Measurements from ENCODE around the gene KRT20. TPM values are rescaled to one million over a fixed set of nuclear protein-coding genes. Genes with fewer than 3 reads are reported as not detected.

KRT20 gene
- total and polyA plus RNA-seq, 2 donors (not counting 3 experiments of a cell fraction or from before 2014, with no cell fraction given): not detected

- BruUV-seq (replicated peaks): no TSS peak
- CTCF ChIA-PET: interaction anchor here (1.1 to 1.3 kb wide), 2 partner anchors 417 to 757 kb away, joined by 3 read pairs; no protein-coding TSS in a partner anchor
- no peak overlapping the region for H3K4me3 ChIP-seq (replicated peaks in 1 of 3; ENCODE audit: insufficient read depth in 1 of 3, low read depth in 1 of 3, low read length in 3 of 3)
Observed at GRCh38 chr17:40905370-40905769, 20.3 kb upstream of the KRT20 start.

More at GRCh38 chr17:40905370-40905769, 20.3 kb upstream of the KRT20 start:
- no peak overlapping the region for H3K4me2 ChIP-seq (ENCODE audit: insufficient read depth, low read length)
- dilution Hi-C loops (cut with MboI; ENCODE audit: extremely low pct_ligation_motif_present, low sequenced_read_pairs): no loop called here
- POLR2A ChIA-PET: no interaction called here
- H3K27ac ChIP-seq (ENCODE audit: insufficient read depth, low read depth, low read length): no peak overlapping the region
- H3K4me1 ChIP-seq (ENCODE audit: control insufficient read depth, extremely low read depth, insufficient read depth, low read length): peaks cover 6% of the 10 kb centered on the region
- no peak overlapping the region for H3K9ac ChIP-seq (replicated peaks; ENCODE audit: extremely low read depth, insufficient read depth, low read length)
- H3K9me3 ChIP-seq (replicated peaks; ENCODE audit: control insufficient read depth, insufficient read depth, low read length): no peaks in the 10 kb centered on the region
- no peaks in the 10 kb centered on the region for H3K79me2 ChIP-seq (ENCODE audit: control insufficient read depth, insufficient read depth, low read length)
- H3K36me3 ChIP-seq (ENCODE audit: control insufficient read depth in 2 of 2, extremely low read depth in 1 of 2, insufficient read depth in 2 of 2, low read length in 2 of 2): no peaks in the 10 kb centered on the region
- DNase-seq (ENCODE audit: low read depth, low spot score) (no peak), FAIRE-seq (no peak)
- H4K20me1 ChIP-seq (replicated peaks; ENCODE audit: control insufficient read depth, extremely low read depth, insufficient read depth, low read length): no peaks in the 10 kb centered on the region
- H2AFZ ChIP-seq (ENCODE audit: low read depth, low read length): no peak overlapping the region
- TF ChIP-seq GATA2 (IDR thresholded peaks at IDR 0.05; ENCODE audit: insufficient read depth, insufficient read length, low read depth, low read length) (no peak), POLR2AphosphoS5 (IDR thresholded peaks at IDR 0.05; ENCODE audit: insufficient read depth, low read depth, low read length) (no peak), EZH2 (IDR thresholded peaks at IDR 0.05; ENCODE audit: borderline replicate concordance, low read depth, low read length, severe bottlenecking) (no peak), MYC (IDR thresholded peaks at IDR 0.05; ENCODE audit: low read depth, low read length) (no peak), FOS (IDR thresholded peaks at IDR 0.05; ENCODE audit: borderline replicate concordance, insufficient read depth, low read length) (no peak), POLR2A (IDR thresholded peaks at IDR 0.05; ENCODE audit: low read depth, low read length) (no peak), JUN (IDR thresholded peaks at IDR 0.05; ENCODE audit: borderline replicate concordance, insufficient read depth, insufficient read length, low read depth) (no peak)
- TF ChIP-seq, protein P1, sequence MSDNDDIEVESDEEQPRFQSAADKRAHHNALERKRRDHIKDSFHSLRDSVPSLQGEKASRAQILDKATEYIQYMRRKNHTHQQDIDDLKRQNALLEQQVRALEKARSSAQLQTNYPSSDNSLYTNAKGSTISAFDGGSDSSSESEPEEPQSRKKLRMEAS (IDR thresholded peaks at IDR 0.05; ENCODE audit: insufficient read depth, insufficient read length): no peak
- TF ChIP-seq, protein P2, sequence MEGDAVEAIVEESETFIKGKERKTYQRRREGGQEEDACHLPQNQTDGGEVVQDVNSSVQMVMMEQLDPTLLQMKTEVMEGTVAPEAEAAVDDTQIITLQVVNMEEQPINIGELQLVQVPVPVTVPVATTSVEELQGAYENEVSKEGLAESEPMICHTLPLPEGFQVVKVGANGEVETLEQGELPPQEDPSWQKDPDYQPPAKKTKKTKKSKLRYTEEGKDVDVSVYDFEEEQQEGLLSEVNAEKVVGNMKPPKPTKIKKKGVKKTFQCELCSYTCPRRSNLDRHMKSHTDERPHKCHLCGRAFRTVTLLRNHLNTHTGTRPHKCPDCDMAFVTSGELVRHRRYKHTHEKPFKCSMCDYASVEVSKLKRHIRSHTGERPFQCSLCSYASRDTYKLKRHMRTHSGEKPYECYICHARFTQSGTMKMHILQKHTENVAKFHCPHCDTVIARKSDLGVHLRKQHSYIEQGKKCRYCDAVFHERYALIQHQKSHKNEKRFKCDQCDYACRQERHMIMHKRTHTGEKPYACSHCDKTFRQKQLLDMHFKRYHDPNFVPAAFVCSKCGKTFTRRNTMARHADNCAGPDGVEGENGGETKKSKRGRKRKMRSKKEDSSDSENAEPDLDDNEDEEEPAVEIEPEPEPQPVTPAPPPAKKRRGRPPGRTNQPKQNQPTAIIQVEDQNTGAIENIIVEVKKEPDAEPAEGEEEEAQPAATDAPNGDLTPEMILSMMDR (IDR thresholded peaks at IDR 0.05; ENCODE audit: extremely low read depth in 1 of 2, insufficient read depth in 1 of 2, low read depth in 1 of 2, low read length in 2 of 2): no peak
- peaks cover 0 to 4% of the 10 kb centered on the region in 2 experiments for H3K27me3 ChIP-seq (ENCODE audit: control insufficient read depth in 2 of 2, insufficient read depth in 2 of 2, low read length in 2 of 2)
- no peaks in the 10 kb centered on the region for H3K9me1 ChIP-seq (replicated peaks; ENCODE audit: control insufficient read depth, extremely low read depth, insufficient read depth, low read length)
- intact Hi-C loops (cut with micrococcal nuclease): no loop called here

All from endothelial cell of umbilical vein (primary cell).